ENCODE measurements around the gene PLXNA3. TPM values are rescaled to one million over a fixed set of nuclear protein-coding genes. Genes with fewer than 3 reads are reported as not detected.

The PLXNA3 gene
- total RNA-seq, 4 donors from 2014 or later: 5.6 to 17.9 (median 11.6) TPM

GRCh38 chrX:154472685-154473632 lies 14.9 kb downstream of the PLXNA3 start:
- TF ChIP-seq, protein P1, sequence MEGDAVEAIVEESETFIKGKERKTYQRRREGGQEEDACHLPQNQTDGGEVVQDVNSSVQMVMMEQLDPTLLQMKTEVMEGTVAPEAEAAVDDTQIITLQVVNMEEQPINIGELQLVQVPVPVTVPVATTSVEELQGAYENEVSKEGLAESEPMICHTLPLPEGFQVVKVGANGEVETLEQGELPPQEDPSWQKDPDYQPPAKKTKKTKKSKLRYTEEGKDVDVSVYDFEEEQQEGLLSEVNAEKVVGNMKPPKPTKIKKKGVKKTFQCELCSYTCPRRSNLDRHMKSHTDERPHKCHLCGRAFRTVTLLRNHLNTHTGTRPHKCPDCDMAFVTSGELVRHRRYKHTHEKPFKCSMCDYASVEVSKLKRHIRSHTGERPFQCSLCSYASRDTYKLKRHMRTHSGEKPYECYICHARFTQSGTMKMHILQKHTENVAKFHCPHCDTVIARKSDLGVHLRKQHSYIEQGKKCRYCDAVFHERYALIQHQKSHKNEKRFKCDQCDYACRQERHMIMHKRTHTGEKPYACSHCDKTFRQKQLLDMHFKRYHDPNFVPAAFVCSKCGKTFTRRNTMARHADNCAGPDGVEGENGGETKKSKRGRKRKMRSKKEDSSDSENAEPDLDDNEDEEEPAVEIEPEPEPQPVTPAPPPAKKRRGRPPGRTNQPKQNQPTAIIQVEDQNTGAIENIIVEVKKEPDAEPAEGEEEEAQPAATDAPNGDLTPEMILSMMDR (IDR thresholded peaks at IDR 0.05; ENCODE audit: low read depth): no peak

- TF ChIP-seq, protein P1 (IDR thresholded peaks at IDR 0.05; ENCODE audit: low read depth): no peak
Observed at GRCh38 chrX:154473683-154474082, 15.6 kb downstream of the PLXNA3 start.

DNA sequence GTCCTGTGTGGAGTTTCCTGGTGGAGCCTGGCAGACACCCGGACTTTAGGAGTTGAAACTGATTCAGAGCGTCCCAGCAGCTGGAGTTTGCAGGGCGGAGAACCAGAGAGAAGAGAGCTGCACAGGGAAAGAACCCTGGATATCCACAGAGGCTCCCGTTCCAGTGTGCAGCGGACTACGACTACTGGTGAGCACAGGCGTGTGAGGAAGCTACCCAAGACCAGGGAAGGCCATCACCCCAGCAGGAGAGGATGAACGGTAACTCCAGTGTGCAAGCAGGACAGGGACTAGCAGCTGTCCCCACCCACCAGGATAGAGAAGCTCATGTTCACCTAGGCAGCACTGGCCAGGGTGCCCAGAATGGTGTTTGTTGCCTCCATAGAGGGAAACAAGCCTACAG lies 18.7 kb downstream of the PLXNA3 start:
- TF ChIP-seq, protein P1 (IDR thresholded peaks at IDR 0.05; ENCODE audit: low read depth): no peak

DNA sequence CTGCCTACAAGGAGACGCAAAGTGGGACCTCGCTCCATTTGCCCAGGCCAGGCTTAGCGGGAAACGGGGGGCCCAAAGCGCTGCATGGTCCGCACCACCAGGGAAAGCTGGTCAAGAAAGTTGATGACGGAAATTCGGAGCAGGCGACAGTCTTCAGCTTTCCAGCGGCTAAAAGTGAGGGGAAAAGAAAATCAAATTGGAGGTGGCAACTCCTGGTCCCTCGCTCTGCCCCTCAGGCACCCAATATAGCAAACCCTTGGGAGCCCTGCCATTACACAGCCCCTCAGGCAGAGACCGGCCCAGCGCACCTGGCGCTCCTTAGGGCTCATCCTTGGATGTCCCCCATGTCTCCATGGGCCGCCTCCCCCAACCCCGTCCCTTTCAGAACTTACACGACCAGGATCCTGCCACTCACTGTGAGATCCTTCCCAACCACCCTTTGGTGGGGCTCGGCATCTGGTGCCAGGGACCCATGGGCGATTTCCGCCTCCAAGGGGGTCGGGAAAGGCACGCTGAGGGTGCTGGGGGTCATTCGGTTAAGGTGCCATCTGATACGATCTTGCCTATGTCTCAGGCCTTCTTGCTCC lies 19.9 kb downstream of the PLXNA3 start:
- TF ChIP-seq, protein P1 (IDR thresholded peaks at IDR 0.05; ENCODE audit: low read depth): no peak

- TF ChIP-seq, protein P1 (IDR thresholded peaks at IDR 0.05; ENCODE audit: low read depth): no peak
Observed at GRCh38 chrX:154478728-154479622, 20.9 kb downstream of the PLXNA3 start, which contains the start of gene LAGE3. LAGE3 (minus strand) TSS chrX:154479281; CDS start chrX:154478915, 366 bp downstream.

DNA sequence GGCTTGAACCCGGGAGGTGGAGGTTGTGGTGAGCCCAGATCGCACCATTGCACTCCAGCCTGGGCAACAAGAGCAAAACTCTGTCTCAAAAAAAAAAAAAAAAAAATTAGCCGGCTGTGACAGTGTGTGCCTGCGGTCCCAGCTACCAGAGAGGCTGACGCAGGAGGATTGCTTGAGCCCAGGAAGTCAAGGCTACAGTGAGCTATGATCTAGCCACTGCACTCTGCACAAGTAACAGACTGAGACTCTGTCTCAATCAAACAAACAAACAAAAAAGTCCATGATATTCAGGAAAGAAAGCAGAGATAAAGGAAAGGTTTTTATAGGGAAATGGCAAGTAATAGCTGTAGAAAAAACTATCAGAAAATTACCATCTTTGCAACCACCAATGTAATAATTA lies 23.1 kb downstream of the PLXNA3 start:
- TF ChIP-seq, protein P1 (IDR thresholded peaks at IDR 0.05; ENCODE audit: low read depth): no peak
